Liver (tissue), 9 donors: ENCODE data around the gene PNCK. TPM values are rescaled to one million over a fixed set of nuclear protein-coding genes. Genes with fewer than 3 reads are reported as not detected.
"Not testable (repeated sequence)": the region's sequence is repeated elsewhere in the genome, so short reads cannot be mapped to it uniquely, and the experiment has no call there.

Experiments used
- DNase-seq: peaks from one replicate; pipeline ENCODE4 v3.0.0-alpha.2; 2017; ENCODE audit warnings: low spot score
- H3K27ac ChIP-seq, 2 donors: one replicate each; pipeline ENCODE4 v1.7.0; 2013; ENCODE audit warnings: inconsistent platforms in 2 of 2, low read length in 2 of 2, control low read depth in 1 of 2, low read depth in 1 of 2, mild to moderate bottlenecking in 1 of 2
- H3K27me3 ChIP-seq, 4 donors: one replicate each; pipeline versions ENCODE4 v1.6.1 to v1.7.0; 2013; ENCODE audit warnings: low read length in 3 of 4, inconsistent platforms in 1 of 4, mild to moderate bottlenecking in 1 of 4, moderate library complexity in 1 of 4; ENCODE audit not compliant: control insufficient read depth in 4 of 4, insufficient read depth in 4 of 4
- H3K36me3 ChIP-seq, 4 donors: one replicate each; pipeline versions ENCODE4 v1.6.1 to v1.7.0; 2013; ENCODE audit warnings: low read length in 3 of 4, mild to moderate bottlenecking in 3 of 4, low read depth in 1 of 4, moderate library complexity in 1 of 4; ENCODE audit not compliant: control insufficient read depth in 4 of 4, insufficient read depth in 3 of 4
- H3K4me1 ChIP-seq, 4 donors: one replicate each; pipeline versions ENCODE4 v1.6.1 to v1.7.0; 2013; ENCODE audit warnings: low read length in 3 of 4, mild to moderate bottlenecking in 3 of 4, moderate library complexity in 1 of 4; ENCODE audit not compliant: control insufficient read depth in 4 of 4, insufficient read depth in 4 of 4
- H3K4me3 ChIP-seq, 3 donors: one replicate each; pipeline versions ENCODE4 v1.6.1 to v1.7.0; 2013; ENCODE audit warnings: low read length in 3 of 3, control low read depth in 1 of 3, low read depth in 1 of 3, mild to moderate bottlenecking in 1 of 3
- H3K9ac ChIP-seq, 2 donors: one replicate each; pipeline ENCODE4 v1.7.0; 2013; ENCODE audit warnings: low read length in 2 of 2, mild to moderate bottlenecking in 2 of 2, moderate library complexity in 2 of 2, control low read depth in 1 of 2, low read depth in 1 of 2
- H3K9me3 ChIP-seq, 4 donors: one replicate each; pipeline versions ENCODE4 v1.6.1 to v1.7.0; 2013; ENCODE audit warnings: low read length in 3 of 4; ENCODE audit not compliant: control insufficient read depth in 4 of 4
- CTCF ChIP-seq: fragments of 150-350 bp; IDR thresholded peaks from 2 replicates; pipeline ENCODE4 v1.5.1; 2017; ENCODE audit warnings: improper control_type of control experiment, low read depth, low read length; ENCODE audit not compliant: missing input control
- EGR1 ChIP-seq, 2 donors: IDR thresholded peaks; 2 replicates each; pipeline ENCODE4 v1.6.1; 2016 to 2018; ENCODE audit warnings: antibody characterized with exemption in 2 of 2, low read depth in 2 of 2
- RXRA ChIP-seq, 2 donors: IDR thresholded peaks; 2 replicates each; pipeline ENCODE4 v1.6.1; 2017 to 2018; ENCODE audit warnings: antibody characterized with exemption in 2 of 2, mild to moderate bottlenecking in 1 of 2
- WGBS: extraction: QIAGEN DNeasy Blood & Tissue Kit; methylation state at CpG from one replicate; pipeline ENCODE4 v1.1.7; 2013; 5-methylcytosine and 5-hydroxymethylcytosine counted together
- polyA plus RNA-seq, 2 donors: library from polyadenylated mRNA; stranded (reverse) in 1 of 2; unstranded in 1 of 2; fragments of 200-250 nt in 1 of 2; fragments of >200 nt in 1 of 2; fragmentation: Nextera tagmentation in 1 of 2; extraction: Ambion mirVana in 1 of 2; gene quantifications; one replicate each; pipeline versions ENCODE4 v1.2.1 to v1.2.3, GENCODE V29; 2013 to 2015
- total RNA-seq, 2 donors: library from RNA; depleted of rRNA; stranded (reverse); fragments of >200 nt; gene quantifications; one replicate each; pipeline ENCODE4 v1.2.3, GENCODE V29; 2014
- donor health status: healthy.
- donor health status: healthy.
- donor health status: healthy.
- donor health status: healthy.
- donor health status: healthy.

The PNCK gene
- total and polyA plus RNA-seq, 4 donors: 0.02 to 0.17 TPM; not detected in 2

GRCh38 chrX:153700967-153701366 is 27.4 kb upstream of the PNCK start:
- Histone ChIP-seq H3K9ac (no peak overlapping the region), H3K36me3 (peaks cover 0 to 23% (median 4%) of the 10 kb centered on the region in 4 donors), H3K4me1 (no peaks in the 10 kb centered on the region), H3K27ac (no peak overlapping the region), H3K27me3 (no peaks in the 10 kb centered on the region), H3K4me3 (no peak overlapping the region), H3K9me3 (no peaks in the 10 kb centered on the region)
- 92% methylated on average over 6 of the region's 6 CpGs for WGBS
- DNase-seq: no peak
- no peak for TF ChIP-seq EGR1 (IDR thresholded peaks at IDR 0.05; ENCODE audit: low read depth in 2 of 2)

- TF ChIP-seq EGR1 (IDR thresholded peaks at IDR 0.05; ENCODE audit: low read depth in 2 of 2) (no peak), RXRA (IDR thresholded peaks at IDR 0.05) (no peak), CTCF (no peak)
- no peak overlapping the region for H3K4me3 ChIP-seq
- H3K4me1 ChIP-seq: no peaks in the 10 kb centered on the region
- peaks cover 0 to 23% (median 4%) of the 10 kb centered on the region in 4 donors for H3K36me3 ChIP-seq
- no peaks in the 10 kb centered on the region for H3K9me3 ChIP-seq
- no peaks in the 10 kb centered on the region for H3K27me3 ChIP-seq
- no peak overlapping the region for H3K27ac ChIP-seq
- no peak for DNase-seq
- H3K9ac ChIP-seq: no peak overlapping the region
- WGBS: 78% methylated on average over 15 of the region's 15 CpGs
Measured at GRCh38 chrX:153700376-153700945, 26.8 kb upstream of the PNCK start.

- H3K4me1 ChIP-seq, H3K27ac ChIP-seq, H3K27me3 ChIP-seq, H3K9me3 ChIP-seq, H3K4me3 ChIP-seq, H3K9ac ChIP-seq, DNase-seq: not testable (repeated sequence)
- peaks cover 0 to 23% (median 4%) of the 10 kb centered on the region in 4 donors for H3K36me3 ChIP-seq
- WGBS: 74% methylated on average over 18 of the region's 18 CpGs
Measured at GRCh38 chrX:153699784-153700371, 26.3 kb upstream of the PNCK start.

- H3K4me1 ChIP-seq, H3K27ac ChIP-seq, H3K27me3 ChIP-seq, H3K9ac ChIP-seq, H3K9me3 ChIP-seq, DNase-seq, H3K4me3 ChIP-seq: not testable (repeated sequence)
- WGBS: 81% methylated on average over 16 of the region's 16 CpGs
- H3K36me3 ChIP-seq: peaks cover 0 to 23% (median 4%) of the 10 kb centered on the region in 4 donors
Measured at GRCh38 chrX:153699210-153699783, 25.7 kb upstream of the PNCK start.
